Ascending aorta (tissue), 2 donors: Measurements from ENCODE around the gene LRRC37A3. TPM values are rescaled to one million over a fixed set of nuclear protein-coding genes. Genes with fewer than 3 reads are reported as not detected.
"Not testable (repeated sequence)": the region's sequence is repeated elsewhere in the genome, so short reads cannot be mapped to it uniquely, and the experiment has no call there.

ENCODE experiments used
- DNase-seq, 2 donors: peaks; one replicate each; pipeline ENCODE4 v3.0.0-alpha.2; 2019; ENCODE audit warnings: low spot score in 2 of 2
- H3K27ac ChIP-seq, 2 donors: fragments of 200-600 bp; sonication (generic); one replicate each; pipeline ENCODE4 v1.5.1; 2016 to 2017; ENCODE audit warnings: mild to moderate bottlenecking in 1 of 2
- H3K27me3 ChIP-seq: fragments of 200-600 bp; sonication (generic); one replicate; pipeline ENCODE4 v1.5.1; 2017
- H3K36me3 ChIP-seq, 2 donors: fragments of 200-600 bp; sonication (generic); one replicate each; pipeline ENCODE4 v1.5.1; 2016
- H3K4me1 ChIP-seq, 2 donors: fragments of 200-600 bp; sonication (generic); one replicate each; pipeline ENCODE4 v1.5.1; 2016 to 2017; ENCODE audit warnings: mild to moderate bottlenecking in 1 of 2
- H3K4me3 ChIP-seq, 2 donors: fragments of 200-600 bp; sonication (generic); one replicate each; pipeline ENCODE4 v1.5.1; 2016 to 2017; ENCODE audit warnings: mild to moderate bottlenecking in 1 of 2
- H3K9me3 ChIP-seq, 2 donors: fragments of 200-600 bp; sonication (generic); one replicate each; pipeline ENCODE4 v1.5.1; 2016
- intact Hi-C: fragments of 100-400 bp; cut with DNase I; formaldehyde crosslinking; loops from one replicate; pipeline ENCODE4 v1.15.1; 2023
- total RNA-seq: library from RNA; depleted of rRNA; stranded (reverse); fragments of >200 nt; gene quantifications from one replicate; pipeline ENCODE4 v1.1.0, GENCODE V29; 2016
- TF ChIP-seq, protein P1 (sequence below), 3 experiments: fragments of 200-600 bp in 2 of 3; fragments of 450-650 bp in 1 of 3; sonication (generic) in 2 of 3; IDR thresholded peaks; one replicate each; pipeline ENCODE4 v1.5.1; 2016 to 2019; ENCODE audit warnings: antibody characterized with exemption in 3 of 3, mild to moderate bottlenecking in 1 of 3, moderate library complexity in 1 of 3

The LRRC37A3 gene
- total RNA-seq, 1 donor from 2014 or later: 4.3 TPM

DNA sequence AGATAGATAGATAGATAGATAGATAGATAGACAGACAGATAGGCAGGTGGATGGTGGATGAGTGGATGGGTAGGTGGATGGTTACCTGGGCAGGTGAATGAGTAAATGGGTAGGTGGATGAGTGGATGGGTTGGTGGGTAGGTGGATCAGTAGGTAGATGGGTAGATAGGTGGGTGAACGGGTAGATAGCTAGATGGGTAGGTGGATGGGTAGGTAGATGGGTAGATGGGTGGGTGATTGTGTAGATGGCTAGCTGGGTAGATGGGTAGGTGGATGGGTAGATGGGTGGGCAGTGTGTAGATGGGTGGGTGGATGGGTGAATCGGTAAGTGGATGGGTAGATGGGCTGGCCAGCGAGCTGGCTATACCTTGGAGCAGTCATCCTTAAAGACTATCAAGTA is 21.8 kb upstream of the LRRC37A3 start:
- TF ChIP-seq, protein P1, sequence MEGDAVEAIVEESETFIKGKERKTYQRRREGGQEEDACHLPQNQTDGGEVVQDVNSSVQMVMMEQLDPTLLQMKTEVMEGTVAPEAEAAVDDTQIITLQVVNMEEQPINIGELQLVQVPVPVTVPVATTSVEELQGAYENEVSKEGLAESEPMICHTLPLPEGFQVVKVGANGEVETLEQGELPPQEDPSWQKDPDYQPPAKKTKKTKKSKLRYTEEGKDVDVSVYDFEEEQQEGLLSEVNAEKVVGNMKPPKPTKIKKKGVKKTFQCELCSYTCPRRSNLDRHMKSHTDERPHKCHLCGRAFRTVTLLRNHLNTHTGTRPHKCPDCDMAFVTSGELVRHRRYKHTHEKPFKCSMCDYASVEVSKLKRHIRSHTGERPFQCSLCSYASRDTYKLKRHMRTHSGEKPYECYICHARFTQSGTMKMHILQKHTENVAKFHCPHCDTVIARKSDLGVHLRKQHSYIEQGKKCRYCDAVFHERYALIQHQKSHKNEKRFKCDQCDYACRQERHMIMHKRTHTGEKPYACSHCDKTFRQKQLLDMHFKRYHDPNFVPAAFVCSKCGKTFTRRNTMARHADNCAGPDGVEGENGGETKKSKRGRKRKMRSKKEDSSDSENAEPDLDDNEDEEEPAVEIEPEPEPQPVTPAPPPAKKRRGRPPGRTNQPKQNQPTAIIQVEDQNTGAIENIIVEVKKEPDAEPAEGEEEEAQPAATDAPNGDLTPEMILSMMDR (IDR thresholded peaks at IDR 0.05): no peak
- intact Hi-C loops: no loop called here

DNA sequence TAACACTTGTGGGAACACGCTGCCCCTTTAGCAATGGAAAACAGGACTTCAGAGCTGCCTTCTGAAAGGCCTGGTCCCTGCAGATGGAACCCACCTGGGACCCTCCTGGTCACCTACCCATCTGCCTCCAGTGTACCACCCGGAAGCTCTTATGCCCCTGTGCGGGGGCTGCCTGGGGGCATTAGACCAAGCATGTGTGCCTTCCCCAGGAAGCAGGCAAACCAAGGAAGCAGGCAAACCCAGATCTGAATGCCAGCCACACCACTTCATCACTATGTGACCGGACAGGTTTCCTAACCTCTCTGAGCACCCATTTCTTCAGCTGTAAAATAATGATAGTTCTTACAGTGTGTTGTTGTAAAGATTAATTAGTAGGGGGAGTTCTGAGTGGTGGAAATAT is 20.8 kb upstream of the LRRC37A3 start:
- H3K4me1 ChIP-seq: no peaks in the 10 kb centered on the region
- no peak for DNase-seq
- no peak overlapping the region for H3K4me3 ChIP-seq
- intact Hi-C loops: no loop called here
- no peak overlapping the region for H3K27ac ChIP-seq
- no peaks in the 10 kb centered on the region for H3K9me3 ChIP-seq
- TF ChIP-seq, protein P1 (IDR thresholded peaks at IDR 0.05): no peak
- H3K27me3 ChIP-seq: no peaks in the 10 kb centered on the region
- no peaks in the 10 kb centered on the region for H3K36me3 ChIP-seq

More for the DNA sequence above, 21.8 kb upstream of the LRRC37A3 start:
- H3K27me3 ChIP-seq: no peaks in the 10 kb centered on the region
- no peak for DNase-seq
- no peak overlapping the region for H3K4me3 ChIP-seq
- H3K4me1 ChIP-seq: no peaks in the 10 kb centered on the region
- no peaks in the 10 kb centered on the region for H3K9me3 ChIP-seq
- H3K36me3 ChIP-seq: no peaks in the 10 kb centered on the region
- H3K27ac ChIP-seq: no peak overlapping the region

DNA sequence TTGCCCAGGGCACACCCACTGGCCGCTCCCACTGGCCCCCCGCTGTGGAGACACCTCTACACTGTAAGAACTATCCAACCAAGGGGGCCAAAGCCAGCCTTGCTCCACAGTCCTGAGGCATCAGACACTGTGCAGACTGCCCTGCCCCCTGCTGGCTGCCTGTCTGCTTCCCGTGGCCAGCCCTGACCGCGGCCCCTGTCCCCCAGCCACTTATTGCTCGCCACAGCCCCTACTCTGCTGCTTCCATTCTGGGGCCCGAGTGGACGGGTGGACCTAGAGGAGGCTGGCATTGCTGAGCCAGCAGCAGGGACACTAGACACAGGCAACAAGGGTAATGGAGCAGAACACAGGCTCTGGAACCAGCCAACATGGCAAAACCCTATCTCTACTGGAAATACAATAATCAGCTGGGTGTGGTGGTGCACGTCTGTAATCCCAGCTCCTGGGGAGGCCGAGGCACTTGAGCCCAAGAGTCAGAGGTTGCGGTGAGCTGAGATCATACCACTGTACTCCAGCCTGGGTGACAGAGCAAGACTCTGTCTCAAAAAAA is 19.7 kb upstream of the LRRC37A3 start:
- intact Hi-C loops: no loop called here
- no peak overlapping the region for H3K27ac ChIP-seq
- H3K36me3 ChIP-seq: no peaks in the 10 kb centered on the region
- H3K4me1 ChIP-seq: no peaks in the 10 kb centered on the region
- TF ChIP-seq, protein P1 (IDR thresholded peaks at IDR 0.05): peak in 2 of 3 experiments; percentile 26 to 48
- H3K27me3 ChIP-seq: no peaks in the 10 kb centered on the region
- H3K4me3 ChIP-seq: no peak overlapping the region
- no peaks in the 10 kb centered on the region for H3K9me3 ChIP-seq
- no peak for DNase-seq

DNA sequence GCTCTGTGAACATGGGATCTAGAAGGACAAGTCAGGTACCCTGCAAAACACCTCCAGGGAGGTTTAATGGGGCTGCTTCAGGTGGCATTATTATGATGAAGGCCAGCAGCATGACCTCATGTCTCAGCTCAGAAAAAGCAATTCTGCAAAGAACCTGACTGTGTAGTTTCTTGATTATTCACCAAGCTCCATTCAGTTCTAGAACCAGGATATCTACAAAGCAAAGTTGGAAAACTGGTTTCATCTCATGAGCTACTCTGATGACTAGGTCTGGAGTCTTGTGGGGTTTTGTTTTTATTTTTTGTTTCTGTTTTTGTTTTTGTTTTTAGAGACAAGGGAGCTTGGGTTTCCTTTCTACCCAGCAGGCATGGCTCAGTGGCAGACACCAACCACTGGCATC is 19.0 kb upstream of the LRRC37A3 start:
- Histone ChIP-seq H3K36me3 (no peaks in the 10 kb centered on the region), H3K27ac (no peak overlapping the region), H3K4me1 (no peaks in the 10 kb centered on the region), H3K9me3 (no peaks in the 10 kb centered on the region), H3K4me3 (no peak overlapping the region), H3K27me3 (no peaks in the 10 kb centered on the region)
- DNase-seq: no peak
- intact Hi-C loops: no loop called here
- TF ChIP-seq, protein P1 (IDR thresholded peaks at IDR 0.05): no peak

DNA sequence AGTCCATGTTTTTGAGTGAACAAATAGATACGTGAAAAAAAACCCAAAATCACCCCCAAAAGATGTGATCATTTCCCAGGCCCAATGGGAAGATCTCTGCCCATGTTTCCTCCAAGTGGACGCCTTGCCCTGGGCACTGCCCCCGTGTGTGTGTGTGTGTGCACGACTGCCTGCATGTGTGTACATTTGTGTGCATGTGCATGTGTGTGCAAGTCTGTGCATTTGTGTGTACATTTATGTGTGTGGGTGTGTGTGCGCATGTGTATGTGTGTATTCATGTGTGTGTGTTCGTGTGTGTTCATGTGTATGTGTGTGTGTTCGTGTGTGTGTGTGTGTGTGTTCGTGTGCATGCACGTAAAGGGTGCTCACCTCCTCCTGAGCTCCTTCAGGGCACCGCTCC is 16.8 kb upstream of the LRRC37A3 start:
- H3K9me3 ChIP-seq: no peaks in the 10 kb centered on the region

DNA sequence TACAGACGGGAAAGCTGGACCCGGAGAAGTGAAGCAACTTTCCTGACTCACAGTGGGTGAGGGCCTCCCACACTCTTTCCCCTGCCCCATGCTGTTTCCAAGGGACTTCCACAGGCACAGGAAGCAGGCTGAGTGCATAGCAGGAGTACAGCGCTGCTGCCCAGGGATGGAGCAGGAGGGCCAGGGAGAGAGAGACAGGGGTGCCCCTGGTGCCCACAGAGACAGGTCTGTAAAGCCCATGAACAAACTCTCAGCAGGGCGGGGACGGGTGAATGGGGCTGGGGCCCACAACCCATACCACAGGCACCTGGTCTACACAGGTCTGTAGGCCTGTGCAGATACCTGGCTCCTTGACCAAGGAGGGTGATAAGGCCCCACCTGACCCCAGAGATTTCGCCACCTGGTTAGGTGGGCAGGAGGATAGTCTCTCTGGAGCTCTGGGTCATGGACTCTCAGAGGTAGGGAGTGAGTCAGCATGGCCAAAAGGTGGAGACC is 15.1 kb upstream of the LRRC37A3 start:
- H3K4me3 ChIP-seq, H3K36me3 ChIP-seq, DNase-seq, intact Hi-C loops, H3K27me3 ChIP-seq, H3K9me3 ChIP-seq, H3K4me1 ChIP-seq, H3K27ac ChIP-seq: not testable (repeated sequence)

More for the DNA sequence above, 16.8 kb upstream of the LRRC37A3 start:
- TF ChIP-seq, protein P1 (IDR thresholded peaks at IDR 0.05): no peak
- H3K4me3 ChIP-seq: no peak overlapping the region
- intact Hi-C loops: no loop called here
- DNase-seq: no peak
- no peaks in the 10 kb centered on the region for H3K27me3 ChIP-seq
- H3K4me1 ChIP-seq: no peaks in the 10 kb centered on the region
- no peak overlapping the region for H3K27ac ChIP-seq
- no peaks in the 10 kb centered on the region for H3K36me3 ChIP-seq

DNA sequence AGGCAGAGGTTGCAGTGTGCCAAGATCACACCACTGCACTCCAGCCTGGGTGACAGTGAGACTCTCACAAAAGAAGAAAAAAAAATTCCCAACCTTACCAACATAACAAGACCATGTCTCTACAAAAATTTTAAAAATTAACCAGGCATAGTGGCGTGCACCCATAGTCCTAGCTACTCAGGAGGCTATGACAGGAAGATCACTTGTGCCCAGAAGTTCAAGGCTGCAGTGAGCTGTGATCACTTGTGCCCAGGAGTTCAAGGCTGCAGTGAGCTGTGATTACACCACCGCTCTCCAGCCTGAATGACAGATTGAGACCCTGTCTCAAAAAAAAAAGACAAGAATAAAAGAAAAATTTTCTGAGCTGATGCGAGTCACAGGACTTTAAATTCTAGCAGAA is 13.6 kb upstream of the LRRC37A3 start:
- H3K36me3 ChIP-seq, H3K4me1 ChIP-seq, H3K27ac ChIP-seq, H3K4me3 ChIP-seq, H3K27me3 ChIP-seq, H3K9me3 ChIP-seq, DNase-seq, intact Hi-C loops: not testable (repeated sequence)

DNA sequence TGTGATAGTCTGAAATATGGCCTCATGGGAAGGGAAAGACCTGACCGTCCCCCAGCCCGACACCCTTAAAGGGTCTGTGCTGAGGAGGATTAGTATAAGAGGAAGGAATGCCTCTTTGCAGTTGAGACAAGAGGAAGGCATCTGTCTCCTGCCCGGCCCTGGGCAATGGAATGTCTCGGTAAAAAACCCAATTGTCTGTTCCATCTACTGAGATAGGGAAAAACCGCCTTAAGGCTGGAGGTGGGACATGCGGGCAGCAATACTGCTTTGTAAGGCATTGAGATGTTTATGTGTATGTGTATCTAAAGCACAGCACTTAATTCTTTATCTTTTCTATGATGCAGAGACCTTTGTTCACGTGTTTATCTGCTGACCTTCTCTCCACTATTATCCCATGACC is 11.1 kb upstream of the LRRC37A3 start:
- H3K4me3 ChIP-seq, H3K27me3 ChIP-seq, H3K36me3 ChIP-seq, DNase-seq, H3K4me1 ChIP-seq, intact Hi-C loops, H3K27ac ChIP-seq, H3K9me3 ChIP-seq: not testable (repeated sequence)

DNA sequence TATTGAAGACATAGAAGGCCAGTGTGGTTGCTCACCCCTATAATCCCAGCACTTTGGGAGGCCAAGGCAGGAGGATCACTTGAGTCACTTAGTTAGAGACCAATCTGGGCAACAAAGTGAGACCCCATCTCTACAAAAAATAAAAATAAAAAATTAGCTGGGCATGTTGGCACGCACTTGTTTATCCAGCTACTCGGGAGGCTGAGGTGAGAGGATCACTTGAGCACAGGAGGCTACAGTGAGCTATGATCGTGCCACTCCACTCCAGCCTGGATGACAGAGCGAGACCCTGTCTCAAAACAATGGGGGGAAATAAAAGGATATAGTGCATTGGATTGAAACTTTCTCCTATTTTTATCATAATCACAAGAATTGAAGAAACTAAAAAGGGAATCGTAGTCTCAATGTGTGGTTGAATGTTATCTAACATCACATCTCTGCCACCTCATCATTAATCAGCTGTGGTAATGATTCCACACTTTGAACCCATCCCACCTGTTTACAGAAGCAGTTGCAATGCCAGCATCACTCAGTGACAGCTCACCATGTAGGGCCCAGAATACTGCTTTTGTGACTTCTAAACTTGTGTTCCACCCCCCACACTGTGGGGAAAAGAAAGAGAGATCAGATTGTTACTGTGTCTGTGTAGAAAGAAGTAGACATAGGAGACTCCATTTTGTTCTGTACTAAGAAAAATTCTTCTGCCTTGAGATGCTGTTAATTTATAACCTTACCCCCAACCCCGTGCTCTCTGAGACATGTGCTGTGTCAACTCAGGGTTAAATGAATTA is 10.3 kb upstream of the LRRC37A3 start:
- intact Hi-C loops, DNase-seq: not testable (repeated sequence)

More for the DNA sequence above, 10.3 kb upstream of the LRRC37A3 start:
- not testable (repeated sequence) for H3K27ac ChIP-seq, H3K9me3 ChIP-seq, H3K4me3 ChIP-seq, H3K27me3 ChIP-seq, H3K36me3 ChIP-seq, H3K4me1 ChIP-seq
